Right forelimb (tissue), 1 donor: Measurements from ENCODE around the gene P2RX4.
"Not testable (repeated sequence)": the region's sequence is repeated elsewhere in the genome, so short reads cannot be mapped to it uniquely, and the experiment has no call there.

Source experiments
- DNase-seq: peaks from one replicate; pipeline ENCODE4 v3.0.0-alpha.2; 2018

P2RX4 gene

GRCh38 chr12:121245951-121246350 is 36.0 kb downstream of the P2RX4 start:
- no peak for DNase-seq

- no peak for DNase-seq
Observed at GRCh38 chr12:121246893-121247557, 37.1 kb downstream of the P2RX4 start.

GRCh38 chr12:121248622-121249021 is 38.7 kb downstream of the P2RX4 start:
- no peak for DNase-seq

- DNase-seq: no peak
Observed at GRCh38 chr12:121250359-121250758, 40.4 kb downstream of the P2RX4 start.

DNA sequence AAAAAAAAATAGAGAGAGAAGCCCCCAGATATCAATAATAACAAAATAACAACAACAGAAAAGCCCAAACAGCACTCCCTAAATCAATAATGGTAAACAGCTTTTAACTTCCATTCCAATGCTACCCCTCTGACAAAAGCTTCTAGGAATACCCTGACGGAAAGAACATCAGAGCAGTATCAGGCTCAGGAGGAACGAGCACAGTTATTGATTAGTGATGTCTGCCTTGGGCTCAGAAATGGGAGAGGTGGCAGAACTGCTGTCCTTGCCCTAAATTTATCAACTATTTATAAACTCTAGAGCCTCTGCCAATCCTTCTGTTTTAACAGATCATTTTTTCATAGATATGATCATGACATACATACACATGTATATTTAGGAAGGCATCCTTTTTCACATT is 41.9 kb downstream of the P2RX4 start:
- DNase-seq: no peak

DNA sequence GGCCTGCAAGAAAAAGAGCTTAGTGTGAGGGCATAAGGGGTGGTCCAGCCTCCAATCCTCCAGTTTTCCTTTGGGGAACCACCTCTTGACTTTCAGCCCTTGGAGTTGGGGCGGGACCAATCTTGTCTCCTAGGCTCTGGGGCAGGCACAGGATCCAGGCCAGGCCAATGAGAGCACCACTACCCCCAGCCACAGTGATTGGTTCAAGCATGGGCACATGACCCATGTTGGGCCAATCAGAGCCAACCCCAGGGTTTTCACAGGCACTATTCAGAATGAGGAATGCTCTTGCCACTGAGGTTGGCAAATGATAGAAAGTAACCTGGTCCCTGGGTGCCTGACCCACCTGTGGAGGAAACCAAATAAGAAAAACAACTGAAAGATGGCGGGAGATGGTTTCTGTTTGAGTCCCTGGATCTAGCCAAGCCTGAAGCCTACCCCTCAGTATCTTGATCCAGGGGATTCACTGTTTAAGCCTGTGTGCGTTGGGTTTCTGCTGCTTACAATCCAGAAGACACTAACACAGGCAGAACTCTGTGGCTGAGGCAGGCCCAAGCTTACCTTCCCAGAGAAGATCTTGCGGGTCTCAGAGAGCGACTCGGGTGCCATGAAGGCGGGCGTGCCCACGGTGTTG is 42.9 kb downstream of the P2RX4 start:
- no peak for DNase-seq

DNA sequence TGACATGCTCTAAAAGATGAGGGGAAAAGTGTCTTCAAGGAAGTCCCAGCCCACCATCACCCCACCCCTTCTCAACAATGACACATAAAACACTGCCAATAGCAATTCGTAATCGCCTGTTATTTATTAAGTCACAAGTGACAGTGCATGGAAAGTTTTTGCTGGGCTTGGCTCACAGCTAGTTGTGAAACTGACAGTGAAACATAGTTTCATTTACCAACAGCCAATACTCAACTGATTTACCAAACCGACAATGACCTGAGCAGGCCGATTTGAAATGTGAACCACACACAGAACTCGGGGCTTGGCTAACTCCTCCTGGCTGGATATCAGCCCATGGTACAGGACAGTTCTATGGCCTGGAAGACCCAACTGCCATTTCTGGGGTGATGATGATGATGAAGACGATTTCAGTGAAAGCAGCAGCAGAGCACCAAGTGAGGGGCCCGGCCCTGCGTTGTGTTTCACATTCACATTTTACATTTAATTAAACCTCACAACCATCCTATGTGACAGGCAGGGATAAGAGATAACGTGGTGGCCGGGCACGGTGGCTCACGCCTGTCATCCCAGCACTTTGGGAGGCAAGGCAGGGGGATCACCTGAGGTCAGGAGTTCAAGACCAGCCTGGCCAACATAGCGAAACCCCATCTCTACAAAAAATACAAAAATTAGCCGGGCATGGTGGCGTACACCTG is 43.9 kb downstream of the P2RX4 start:
- DNase-seq: no peak

DNA sequence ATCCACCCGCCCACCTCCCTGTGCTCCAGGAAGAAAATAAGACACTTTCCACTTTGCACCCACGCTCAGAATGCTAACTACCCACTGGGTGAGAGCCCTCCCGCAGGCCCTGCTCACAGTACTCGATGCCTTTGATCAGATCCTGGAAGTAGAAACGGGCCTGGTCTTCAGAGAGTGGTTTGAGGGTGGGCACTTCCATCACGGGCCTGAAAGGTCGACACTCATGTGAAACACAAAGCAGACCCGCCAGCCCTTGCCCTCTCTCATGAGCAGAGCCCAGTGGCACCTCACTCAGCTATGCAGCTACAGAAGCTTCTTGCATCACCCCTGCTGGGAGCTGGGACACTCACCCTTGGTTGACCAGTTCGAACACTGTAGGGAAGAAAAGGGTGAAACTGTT is 45.5 kb downstream of the P2RX4 start:
- no peak for DNase-seq

GRCh38 chr12:121257704-121258449 is 47.9 kb downstream of the P2RX4 start:
- DNase-seq: not testable (repeated sequence)

DNA sequence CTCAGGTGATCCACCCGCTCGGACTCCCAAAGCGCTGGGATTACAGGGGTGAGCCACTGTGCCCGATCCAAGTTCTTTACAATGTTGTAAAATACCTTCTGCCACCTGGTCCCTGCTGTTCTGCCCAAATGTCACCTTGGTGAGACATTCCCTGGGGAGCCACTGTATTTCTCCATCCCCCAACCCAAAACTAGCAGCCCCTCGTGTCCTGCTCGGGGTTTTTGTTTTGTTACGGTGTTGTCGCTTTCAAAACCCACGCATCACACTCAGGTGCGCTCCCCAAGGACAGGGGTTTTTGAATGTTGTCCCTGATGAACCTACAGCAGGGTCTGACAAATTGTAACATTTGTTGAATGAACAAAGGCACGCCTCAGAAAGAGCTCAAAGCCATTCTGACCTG is 49.1 kb downstream of the P2RX4 start:
- no peak for DNase-seq

- DNase-seq: no peak
Observed at GRCh38 chr12:121260091-121260490, 50.2 kb downstream of the P2RX4 start.

DNA sequence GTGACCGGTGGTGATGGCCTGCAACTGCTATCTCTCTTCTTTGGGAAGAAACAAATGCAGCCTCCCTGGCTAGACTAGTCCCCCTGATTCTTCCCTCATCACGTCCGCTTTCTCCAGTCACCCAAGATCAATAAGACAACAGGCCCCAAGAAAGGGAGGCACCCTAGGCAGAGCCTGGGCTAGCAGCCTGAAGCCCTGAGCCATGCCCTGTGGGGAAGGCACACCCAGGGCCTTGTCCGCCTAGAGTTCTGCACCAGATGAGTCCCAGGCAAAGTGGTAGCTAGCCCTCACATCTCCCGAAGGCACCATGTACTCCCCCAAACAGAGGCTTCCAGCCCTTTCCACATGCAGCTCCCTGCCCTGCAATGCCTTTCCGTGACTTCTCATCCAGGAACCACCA is 51.5 kb downstream of the P2RX4 start:
- DNase-seq: no peak

GRCh38 chr12:121263206-121263935 is 53.4 kb downstream of the P2RX4 start:
- DNase-seq: no peak

DNA sequence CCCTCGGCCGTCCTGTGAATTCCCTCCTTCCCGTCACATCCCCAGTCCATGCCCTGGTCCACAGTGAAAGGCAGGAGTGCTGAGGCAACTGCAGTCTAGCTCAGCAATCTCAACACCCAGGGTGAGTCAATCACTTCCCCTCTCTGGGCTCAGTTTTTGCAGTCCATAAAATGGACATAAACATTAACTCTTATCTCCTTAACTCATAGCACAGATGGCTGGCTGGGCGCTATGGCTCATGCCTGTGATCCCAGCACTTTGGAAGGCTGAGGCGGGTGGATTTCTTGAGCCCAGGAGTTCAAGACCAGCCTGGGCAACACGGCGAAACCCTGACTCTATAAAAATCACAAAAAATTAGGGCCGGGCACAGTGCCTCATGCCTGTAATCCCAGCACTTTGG is 54.2 kb downstream of the P2RX4 start:
- no peak for DNase-seq

DNA sequence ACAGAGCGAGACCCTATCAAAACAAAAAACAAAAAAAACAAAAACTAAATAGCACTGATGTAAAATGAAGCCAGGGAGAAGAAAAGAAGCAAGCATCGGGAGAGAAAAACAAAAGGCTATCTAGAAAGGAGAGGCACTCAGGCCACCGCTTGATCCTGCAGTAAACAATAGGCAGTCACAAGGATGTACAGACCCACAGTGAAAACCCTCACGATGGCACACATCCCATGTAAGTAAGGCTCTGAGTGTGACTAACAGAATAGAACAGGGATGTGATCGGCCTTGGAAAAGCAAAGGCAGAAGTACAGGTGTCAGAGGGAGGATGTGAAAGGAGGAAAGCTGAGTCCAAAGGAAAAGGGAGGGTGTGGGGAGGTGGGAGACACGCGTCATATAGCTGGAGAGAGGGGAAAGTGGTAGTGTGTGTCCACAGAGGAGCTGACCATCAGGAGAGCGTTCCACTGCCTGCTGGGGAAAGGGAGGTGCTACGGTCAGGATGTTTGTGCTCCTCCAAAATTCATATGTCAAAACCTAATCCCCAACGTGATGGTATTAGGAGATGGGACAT is 55.1 kb downstream of the P2RX4 start:
- DNase-seq: no peak

DNA sequence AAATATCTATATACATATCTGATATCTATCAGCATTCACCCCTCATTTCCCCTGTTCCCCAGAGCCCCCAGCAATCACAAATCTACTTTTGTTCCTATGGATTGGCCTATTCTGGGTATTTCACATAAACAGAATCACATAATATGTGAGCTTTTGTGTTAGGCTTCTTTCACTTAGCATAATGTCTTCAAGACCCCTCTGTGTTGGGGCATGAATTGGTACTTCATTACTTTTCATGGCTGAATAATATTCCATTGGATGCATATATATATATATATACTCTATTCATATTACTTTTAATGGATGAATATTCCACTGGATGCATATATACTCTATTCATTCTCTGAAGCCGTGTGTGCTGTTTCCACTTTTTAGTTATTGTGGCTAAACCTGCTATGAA is 57.9 kb downstream of the P2RX4 start:
- DNase-seq: no peak

DNA sequence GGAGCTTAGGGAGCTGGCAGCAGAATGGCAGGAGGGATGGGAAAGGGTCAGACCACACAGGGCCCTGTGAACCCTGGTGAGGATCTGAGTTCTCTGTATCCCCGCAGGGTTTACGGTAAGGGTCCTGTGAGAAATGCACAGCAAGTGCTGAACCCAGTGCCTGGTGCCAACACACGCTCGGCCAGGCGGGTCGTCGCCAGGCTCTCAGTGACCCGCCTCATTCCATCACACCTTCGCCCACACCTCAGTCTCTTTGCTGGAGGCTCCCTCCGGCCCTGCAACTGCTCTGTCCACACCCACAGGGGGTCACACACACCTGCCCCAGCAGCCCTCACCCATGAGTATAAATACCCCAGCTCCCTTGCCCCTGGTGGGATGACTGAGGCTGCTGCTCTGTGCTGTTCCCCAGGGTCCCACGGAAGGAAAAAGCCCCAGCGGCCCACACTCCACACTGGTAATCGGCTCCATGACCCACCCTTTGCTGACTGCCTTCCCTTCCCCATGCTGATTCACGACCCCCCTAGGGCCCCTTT is 63.5 kb downstream of the P2RX4 start:
- no peak for DNase-seq

GRCh38 chr12:121274036-121274763 is 64.3 kb downstream of the P2RX4 start:
- DNase-seq: no peak

DNA sequence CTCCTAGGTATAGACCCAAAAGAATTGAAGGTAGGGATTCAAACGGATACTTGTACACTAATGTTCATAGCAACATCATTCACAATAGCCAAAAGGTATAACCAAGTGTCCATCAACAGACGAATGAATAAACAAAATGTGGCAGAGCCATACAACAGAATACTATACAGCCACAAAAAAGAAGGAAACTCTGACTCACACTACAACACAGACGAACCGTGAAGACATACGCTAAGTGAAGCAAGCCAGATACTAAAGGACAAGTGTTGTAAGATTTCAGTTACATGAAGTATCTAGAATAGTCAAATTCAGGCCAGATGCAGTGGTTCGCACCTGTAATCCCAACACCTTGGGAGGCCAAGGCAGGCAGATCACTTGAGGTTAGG is 67.4 kb downstream of the P2RX4 start:
- no peak for DNase-seq

- no peak for DNase-seq
Observed at GRCh38 chr12:121278169-121279070, 68.5 kb downstream of the P2RX4 start.

DNA sequence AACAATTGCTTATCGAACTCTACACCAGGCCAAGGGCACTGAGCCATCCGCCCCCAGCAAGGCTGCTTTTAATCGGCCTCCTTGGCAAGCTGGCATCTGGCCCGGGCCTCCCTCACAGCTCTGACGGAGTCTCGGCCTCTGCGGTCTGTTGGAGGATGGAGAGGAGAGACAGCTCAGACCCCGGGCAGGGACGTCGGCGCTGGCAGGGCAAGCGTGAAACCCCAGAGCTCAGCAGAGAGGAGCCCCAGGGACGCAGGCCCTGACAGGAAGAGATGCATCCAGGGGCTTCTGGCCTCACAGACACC is 69.1 kb downstream of the P2RX4 start:
- no peak for DNase-seq
